KMS-11 (cell line): ENCODE data around the gene PLVAP.

Experiments used
- H2AFZ ChIP-seq: fragments of 200-600 bp; sonication (generic); 2 replicates; pipeline ENCODE4 v1.6.1; 2016; ENCODE audit warnings: antibody characterized with exemption, mixed run types, low read depth
- H3K27ac ChIP-seq: fragments of 200-600 bp; sonication (generic); 2 replicates; pipeline ENCODE4 v1.6.1; 2016; ENCODE audit warnings: mild to moderate bottlenecking, mixed run types
- H3K27me3 ChIP-seq: fragments of 200-600 bp; sonication (generic); 2 replicates; pipeline ENCODE4 v1.6.1; 2017; ENCODE audit warnings: mild to moderate bottlenecking, low read depth, mixed run types, moderate library complexity; ENCODE audit not compliant: insufficient read depth
- H3K36me3 ChIP-seq: fragments of 200-600 bp; sonication (generic); 2 replicates; pipeline ENCODE4 v1.6.1; 2017; ENCODE audit warnings: mild to moderate bottlenecking, mixed run types; ENCODE audit not compliant: insufficient read depth
- H3K4me1 ChIP-seq: fragments of 200-600 bp; sonication (generic); 2 replicates; pipeline ENCODE4 v1.6.1; 2016; ENCODE audit warnings: mild to moderate bottlenecking, low read depth, mixed run types; ENCODE audit not compliant: poor library complexity, severe bottlenecking
- H3K4me2 ChIP-seq: fragments of 200-600 bp; sonication (generic); 2 replicates; pipeline ENCODE4 v1.7.0; 2016; ENCODE audit warnings: mild to moderate bottlenecking, mixed run types
- H3K4me3 ChIP-seq: fragments of 200-600 bp; sonication (generic); IDR thresholded peaks from 2 replicates; pipeline ENCODE4 v1.6.1; 2017; ENCODE audit warnings: low read depth, low read length, mixed read lengths; ENCODE audit not compliant: insufficient read depth
- H3K79me2 ChIP-seq: fragments of 200-600 bp; sonication (generic); 2 replicates; pipeline ENCODE4 v1.6.1; 2016; ENCODE audit warnings: low read depth, mixed run types; ENCODE audit not compliant: insufficient read depth
- H3K9ac ChIP-seq: fragments of 200-600 bp; sonication (generic); 2 replicates; pipeline ENCODE4 v1.6.1; 2016; ENCODE audit warnings: mild to moderate bottlenecking, mixed run types
- H4K20me1 ChIP-seq: fragments of 200-600 bp; sonication (generic); 2 replicates; pipeline ENCODE4 v1.6.1; 2016; ENCODE audit warnings: mild to moderate bottlenecking, mixed run types; ENCODE audit not compliant: insufficient read depth
- TF ChIP-seq, protein P1 (sequence below): fragments of 200-600 bp; sonication (generic); conservative IDR thresholded peaks from 2 replicates; pipeline ENCODE4 v1.6.1; 2017; ENCODE audit warnings: low read depth, mild to moderate bottlenecking, antibody characterized with exemption, low read length, moderate library complexity, mixed read lengths

PLVAP gene

GRCh38 chr19:17328517-17329365 lies 48.4 kb downstream of the PLVAP start:
- H3K4me1 ChIP-seq: peaks cover 5% of the 10 kb centered on the region
- H3K27ac ChIP-seq: no peak overlapping the region
- H3K4me2 ChIP-seq: no peak overlapping the region
- H4K20me1 ChIP-seq: no peaks in the 10 kb centered on the region
- no peak overlapping the region for H2AFZ ChIP-seq
- TF ChIP-seq, protein P1, sequence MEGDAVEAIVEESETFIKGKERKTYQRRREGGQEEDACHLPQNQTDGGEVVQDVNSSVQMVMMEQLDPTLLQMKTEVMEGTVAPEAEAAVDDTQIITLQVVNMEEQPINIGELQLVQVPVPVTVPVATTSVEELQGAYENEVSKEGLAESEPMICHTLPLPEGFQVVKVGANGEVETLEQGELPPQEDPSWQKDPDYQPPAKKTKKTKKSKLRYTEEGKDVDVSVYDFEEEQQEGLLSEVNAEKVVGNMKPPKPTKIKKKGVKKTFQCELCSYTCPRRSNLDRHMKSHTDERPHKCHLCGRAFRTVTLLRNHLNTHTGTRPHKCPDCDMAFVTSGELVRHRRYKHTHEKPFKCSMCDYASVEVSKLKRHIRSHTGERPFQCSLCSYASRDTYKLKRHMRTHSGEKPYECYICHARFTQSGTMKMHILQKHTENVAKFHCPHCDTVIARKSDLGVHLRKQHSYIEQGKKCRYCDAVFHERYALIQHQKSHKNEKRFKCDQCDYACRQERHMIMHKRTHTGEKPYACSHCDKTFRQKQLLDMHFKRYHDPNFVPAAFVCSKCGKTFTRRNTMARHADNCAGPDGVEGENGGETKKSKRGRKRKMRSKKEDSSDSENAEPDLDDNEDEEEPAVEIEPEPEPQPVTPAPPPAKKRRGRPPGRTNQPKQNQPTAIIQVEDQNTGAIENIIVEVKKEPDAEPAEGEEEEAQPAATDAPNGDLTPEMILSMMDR: no peak
- H3K27me3 ChIP-seq: no peaks in the 10 kb centered on the region
- H3K4me3 ChIP-seq: no peak overlapping the region
- no peaks in the 10 kb centered on the region for H3K79me2 ChIP-seq
- no peak overlapping the region for H3K9ac ChIP-seq
- H3K36me3 ChIP-seq: no peaks in the 10 kb centered on the region

DNA sequence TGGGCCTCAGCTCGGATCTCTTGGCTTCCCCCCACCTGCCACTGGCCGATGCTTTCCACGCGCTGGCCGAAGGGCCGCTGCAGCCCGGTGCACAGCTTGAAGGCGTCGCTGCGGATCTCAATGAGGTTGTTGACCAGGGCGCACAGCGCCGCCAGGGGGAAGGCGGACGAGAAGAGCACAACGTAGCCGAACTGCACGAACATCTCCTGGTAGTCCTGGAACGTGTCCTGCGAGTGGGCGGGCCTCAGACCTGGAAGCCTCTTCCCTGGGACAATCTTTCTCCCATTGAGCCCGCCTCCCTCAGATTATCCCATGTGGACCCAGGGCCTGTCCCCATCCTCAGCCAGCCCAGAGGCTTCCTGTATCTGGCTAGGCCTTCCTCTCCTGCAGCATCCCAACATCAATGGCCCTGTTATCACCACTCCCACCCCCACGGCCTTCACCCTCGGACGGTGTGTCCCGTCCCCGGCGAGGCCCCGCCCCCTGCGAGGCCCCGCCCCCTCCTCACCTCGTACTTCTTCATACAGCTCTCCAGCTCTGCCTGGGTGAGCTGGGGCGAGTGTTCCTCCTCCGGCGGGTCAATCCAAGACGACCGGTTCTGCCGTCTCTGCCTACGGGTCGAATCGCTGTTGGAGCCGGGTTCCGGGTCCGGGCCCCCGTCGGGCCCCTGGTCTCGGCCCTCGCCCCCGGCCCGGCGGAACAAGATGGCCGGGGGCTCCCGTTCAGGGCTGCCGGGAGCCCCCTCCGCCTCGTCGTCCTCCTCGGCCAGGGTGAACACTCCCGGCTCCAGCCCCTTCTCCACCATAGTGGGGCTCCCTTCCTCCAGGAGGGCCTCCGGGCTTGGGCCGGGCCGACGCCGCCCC lies 49.3 kb downstream of the PLVAP start:
- TF ChIP-seq, protein P1: no peak
- H2AFZ ChIP-seq: no peak overlapping the region
- no peak overlapping the region for H3K27ac ChIP-seq
- H3K9ac ChIP-seq: no peak overlapping the region
- no peaks in the 10 kb centered on the region for H4K20me1 ChIP-seq
- no peaks in the 10 kb centered on the region for H3K79me2 ChIP-seq
- no peaks in the 10 kb centered on the region for H3K27me3 ChIP-seq
- peaks cover 3% of the 10 kb centered on the region for H3K4me1 ChIP-seq
- no peaks in the 10 kb centered on the region for H3K36me3 ChIP-seq
- H3K4me2 ChIP-seq: no peak overlapping the region
- no peak overlapping the region for H3K4me3 ChIP-seq

- H2AFZ ChIP-seq: no peak overlapping the region
- H3K4me1 ChIP-seq: no peaks in the 10 kb centered on the region
- H3K4me2 ChIP-seq: no peak overlapping the region
- H3K4me3 ChIP-seq: no peak overlapping the region
- H3K27me3 ChIP-seq: no peaks in the 10 kb centered on the region
- TF ChIP-seq, protein P1: no peak
- H3K27ac ChIP-seq: no peak overlapping the region
- H3K36me3 ChIP-seq: no peaks in the 10 kb centered on the region
- H4K20me1 ChIP-seq: no peaks in the 10 kb centered on the region
- H3K9ac ChIP-seq: no peak overlapping the region
- no peaks in the 10 kb centered on the region for H3K79me2 ChIP-seq
Observed at GRCh38 chr19:17327068-17327653, 50.0 kb downstream of the PLVAP start.

- H3K4me1 ChIP-seq: no peaks in the 10 kb centered on the region
Observed at GRCh38 chr19:17326595-17326966, 50.6 kb downstream of the PLVAP start.

More at GRCh38 chr19:17326595-17326966, 50.6 kb downstream of the PLVAP start:
- Histone ChIP-seq H2AFZ (no peak overlapping the region), H3K79me2 (no peaks in the 10 kb centered on the region), H3K27ac (no peak overlapping the region), H3K4me2 (no peak overlapping the region), H3K27me3 (no peaks in the 10 kb centered on the region), H3K9ac (no peak overlapping the region), H4K20me1 (no peaks in the 10 kb centered on the region), H3K36me3 (no peaks in the 10 kb centered on the region), H3K4me3 (no peak overlapping the region)
- TF ChIP-seq, protein P1: no peak
